ENCODE data around the gene PAFAH2.

GRCh38 chr1:26038477-26038876 lies 40.6 kb upstream of the PAFAH2 start:
- no peak for TF ChIP-seq ZFP41 (tag by site-specific recombination; IDR thresholded peaks at IDR 0.05; ENCODE audit: borderline replicate concordance)
- TF ChIP-seq CTCF (tag by site-specific recombination; IDR thresholded peaks at IDR 0.05) = no peak
- TF ChIP-seq ZSCAN16 (tag by site-specific recombination; IDR thresholded peaks at IDR 0.05) = no peak
- no peak for TF ChIP-seq ZNF560 (tag by site-specific recombination; IDR thresholded peaks at IDR 0.05; ENCODE audit: borderline replicate concordance)
- no peak for TF ChIP-seq ZNF248 (tag by site-specific recombination; IDR thresholded peaks at IDR 0.05)
- no peak for TF ChIP-seq PBX3 (CRISPR knock-in tag; IDR thresholded peaks at IDR 0.05)
- TF ChIP-seq REST (tag by site-specific recombination; IDR thresholded peaks at IDR 0.05) = no peak
